ENCODE results near the gene TP73.

Gene TP73

DNA sequence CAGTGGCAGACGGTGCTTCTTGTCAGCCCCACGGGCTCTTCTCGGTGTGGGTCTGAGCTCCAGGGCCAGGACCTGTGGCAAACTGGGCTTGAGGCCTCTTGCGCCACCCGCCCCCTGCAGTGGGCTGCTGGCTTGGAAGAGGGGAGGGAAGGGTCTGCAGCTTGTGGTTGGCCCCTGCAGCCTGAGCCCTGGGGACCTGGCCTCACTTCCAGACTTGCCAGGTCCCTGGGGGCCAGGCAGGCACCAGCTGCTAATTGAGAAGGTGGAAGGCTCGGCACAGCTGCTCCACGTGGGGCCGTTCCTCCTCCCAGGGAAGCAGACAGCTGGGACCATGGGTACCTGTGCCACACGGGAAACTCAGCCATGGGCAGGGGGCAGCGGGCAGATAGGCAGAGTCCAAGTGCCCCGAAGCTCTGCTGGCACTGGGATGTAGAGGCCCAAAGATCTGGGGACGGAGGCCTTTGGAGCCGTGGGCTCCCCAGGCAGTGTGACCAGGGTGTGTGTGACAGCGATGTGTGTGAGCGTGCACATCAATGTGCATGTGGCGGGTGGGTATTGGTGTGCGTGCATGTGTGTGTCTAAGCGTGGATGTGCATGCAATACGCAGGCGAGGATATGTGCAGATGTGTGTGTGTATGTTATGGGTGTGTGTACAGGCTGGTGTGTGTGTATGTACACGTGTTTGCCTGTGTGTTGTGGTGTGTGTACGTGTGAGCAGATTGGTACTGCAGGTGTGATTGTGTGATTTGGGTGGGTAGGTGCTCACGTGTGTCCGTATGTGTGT is 39.3 kb downstream of the TP73 start:
- DNase-seq = peak in 1 of 2 experiments; percentile 25

DNA sequence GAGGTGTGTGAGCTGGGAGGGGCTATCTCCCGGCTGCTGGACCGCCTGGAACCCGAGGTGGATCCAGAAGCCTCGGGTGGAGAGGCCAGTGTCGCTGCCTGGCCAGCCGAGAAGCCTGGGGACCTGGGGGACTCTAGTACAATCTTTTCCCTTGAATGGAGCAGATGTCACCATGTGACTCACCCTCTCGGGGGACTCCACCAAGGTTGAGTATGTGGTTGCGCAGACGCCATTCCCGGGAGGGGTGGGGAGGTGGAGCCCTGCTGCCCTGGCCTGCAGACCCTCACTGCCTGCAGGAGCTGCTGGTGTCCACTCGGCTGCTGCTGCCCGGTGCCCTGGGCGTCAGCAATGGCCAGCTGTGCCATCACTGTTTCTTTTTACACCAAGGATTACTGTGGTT is 40.3 kb downstream of the TP73 start:
- DNase-seq = no peak

DNA sequence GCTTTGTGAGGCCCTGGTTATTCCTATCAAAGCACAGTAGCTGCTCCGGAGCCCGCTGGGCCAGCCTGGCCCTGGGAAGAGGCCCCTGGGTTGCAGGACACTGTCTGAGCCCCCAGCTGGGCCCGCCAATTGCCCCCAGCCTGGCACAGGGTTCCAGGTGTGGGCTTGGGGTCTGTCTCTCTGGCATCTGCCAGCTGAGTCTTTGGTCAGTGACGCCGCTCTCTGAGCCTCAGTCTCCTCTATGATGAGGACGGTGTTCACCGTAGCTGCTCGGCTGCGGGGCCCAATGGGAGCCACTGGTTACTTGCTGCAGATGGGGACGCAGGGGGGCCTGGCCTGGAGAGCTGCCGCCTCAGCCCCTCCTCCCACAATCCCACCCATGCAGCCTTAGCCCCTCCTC is 41.0 kb downstream of the TP73 start:
- no peak for DNase-seq

DNA sequence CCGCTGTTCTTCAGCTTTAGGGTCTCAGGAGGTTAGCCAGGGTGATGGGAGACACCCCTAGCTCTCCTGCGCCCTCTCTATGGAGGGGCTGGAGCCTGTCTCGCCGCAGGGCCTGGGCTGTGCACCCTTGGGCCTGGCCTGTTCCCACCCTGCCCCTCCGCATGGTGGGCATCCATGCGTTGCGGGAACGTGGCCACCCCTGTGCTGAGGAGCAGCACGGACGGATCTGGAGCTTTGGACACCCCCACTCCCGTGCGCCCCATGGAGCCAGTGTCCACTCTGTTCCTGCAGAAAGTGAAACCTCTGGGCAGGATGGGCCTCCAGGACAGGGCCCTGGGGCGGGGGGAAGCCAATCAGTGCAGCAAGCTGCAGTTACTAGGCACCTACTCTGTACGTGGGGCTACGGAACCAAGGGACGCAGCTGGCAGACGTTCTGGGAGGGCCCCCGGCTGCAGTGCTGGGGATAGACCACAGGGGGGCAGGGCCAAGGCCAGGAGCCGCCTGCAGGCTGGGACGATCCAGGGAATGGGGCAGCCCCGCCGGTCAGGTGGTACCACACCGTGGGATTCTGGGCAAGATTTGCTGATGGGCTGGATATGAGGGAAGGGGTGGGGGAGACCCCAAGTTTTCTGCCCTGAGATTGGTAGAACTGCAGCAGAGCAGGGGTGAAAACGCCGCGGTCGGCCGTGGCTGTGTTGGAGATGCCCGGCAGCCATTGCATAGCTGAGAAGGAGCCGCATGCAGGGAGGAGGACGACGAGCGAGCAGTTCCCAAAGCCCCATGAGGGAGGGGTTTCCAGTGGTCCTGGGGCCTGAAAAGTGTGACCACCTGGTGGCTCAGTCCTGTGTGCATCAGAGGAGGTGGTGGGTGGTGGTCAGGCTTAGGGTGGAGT is 43.3 kb downstream of the TP73 start:
- DNase-seq = no peak

DNA sequence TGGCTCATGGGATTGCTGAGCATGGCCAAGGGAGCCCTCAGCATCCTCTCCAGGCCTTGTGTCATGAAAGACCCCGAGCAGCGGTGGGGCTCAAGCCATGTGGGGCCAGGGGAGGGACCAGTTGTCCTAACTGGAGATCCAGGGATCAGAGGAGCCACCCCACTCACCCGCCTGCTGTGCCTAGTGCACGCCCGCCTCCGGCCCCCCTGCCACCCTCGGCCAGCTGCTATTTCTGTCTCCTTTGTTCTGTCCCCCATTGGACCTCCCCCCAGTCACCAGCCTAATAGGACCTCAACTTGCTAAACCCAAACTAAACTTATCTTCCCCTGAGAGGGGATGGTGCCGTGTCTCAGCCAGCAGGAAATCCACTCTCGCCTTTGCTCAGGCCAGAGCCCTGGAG is 44.4 kb downstream of the TP73 start:
- no peak for DNase-seq

DNA sequence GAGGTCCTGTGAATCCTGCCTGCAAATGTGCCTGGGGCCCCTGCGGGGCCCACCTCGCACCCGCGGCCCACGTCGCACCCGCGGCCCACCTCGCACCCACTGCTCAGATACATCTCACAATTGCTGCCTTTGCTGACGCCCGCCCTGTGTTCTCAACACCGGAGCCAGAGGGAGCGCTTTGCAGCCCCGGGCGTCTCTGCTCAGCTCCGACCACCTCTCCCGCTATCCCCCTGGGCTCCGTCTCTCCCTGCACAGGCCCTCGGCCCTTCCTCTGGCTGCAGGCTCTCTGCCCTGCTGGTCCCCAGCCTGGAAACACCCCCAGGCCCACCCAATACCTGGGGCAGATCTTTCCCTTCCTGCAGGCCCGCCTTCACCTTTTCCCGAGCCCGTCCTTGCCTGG is 44.8 kb downstream of the TP73 start:
- no peak for DNase-seq

DNA sequence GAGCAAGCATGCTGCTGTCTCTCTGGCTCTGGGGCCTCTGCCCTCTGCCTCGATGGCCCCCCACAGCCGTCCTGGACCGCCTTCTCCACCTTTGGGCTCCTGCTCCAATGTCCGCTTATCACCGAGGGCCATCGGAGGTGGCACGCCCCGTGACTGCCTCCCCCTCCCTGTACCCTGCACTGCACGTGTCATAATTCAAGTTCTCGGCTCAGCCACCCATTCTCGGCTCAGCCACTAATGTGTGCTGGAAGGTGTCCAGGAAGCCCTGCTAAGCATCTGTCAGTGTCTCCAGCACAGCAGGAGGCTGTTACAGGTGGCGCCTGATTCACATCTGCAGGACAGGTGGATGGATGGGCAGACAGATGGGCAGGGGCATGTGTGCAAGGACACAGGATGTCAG is 45.5 kb downstream of the TP73 start:
- peak; percentile 75 to 78 for DNase-seq

DNA sequence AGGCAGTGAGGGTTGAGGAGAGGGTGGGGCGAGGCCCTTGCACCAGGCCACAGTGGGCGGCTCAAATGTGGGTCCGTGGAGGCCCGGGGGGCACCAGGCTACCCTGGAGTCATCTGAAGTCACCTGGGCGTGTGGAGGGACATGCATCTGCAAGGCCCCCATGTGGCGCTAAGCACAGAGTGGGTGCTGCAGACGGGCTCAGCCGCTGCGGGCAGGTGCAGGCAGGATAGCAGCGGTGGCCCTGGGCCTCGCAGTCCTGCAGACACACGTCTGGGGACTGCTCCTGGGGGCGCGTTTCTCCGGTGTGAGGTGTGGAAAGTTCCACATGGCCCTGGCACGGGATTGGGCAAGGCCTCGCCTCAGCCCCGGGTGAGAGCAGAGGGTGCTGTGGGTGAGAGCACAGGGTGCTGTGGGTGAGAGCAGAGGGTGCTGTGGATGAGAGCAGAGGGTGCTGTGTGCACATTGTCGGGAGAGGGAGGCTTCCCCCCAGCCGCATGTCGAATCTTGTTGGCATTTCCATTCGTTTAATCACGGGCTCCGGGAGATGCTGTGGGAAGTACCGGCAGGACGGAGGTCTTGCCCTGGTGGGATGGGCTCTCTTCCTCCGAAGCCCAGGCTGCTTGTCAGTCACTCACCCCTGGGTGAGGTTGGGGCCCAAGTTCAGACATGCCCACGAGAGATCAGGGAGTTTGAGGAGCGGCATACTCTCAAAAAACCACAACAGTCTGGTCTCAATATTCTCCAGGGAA is 46.5 kb downstream of the TP73 start:
- no peak for DNase-seq

DNA sequence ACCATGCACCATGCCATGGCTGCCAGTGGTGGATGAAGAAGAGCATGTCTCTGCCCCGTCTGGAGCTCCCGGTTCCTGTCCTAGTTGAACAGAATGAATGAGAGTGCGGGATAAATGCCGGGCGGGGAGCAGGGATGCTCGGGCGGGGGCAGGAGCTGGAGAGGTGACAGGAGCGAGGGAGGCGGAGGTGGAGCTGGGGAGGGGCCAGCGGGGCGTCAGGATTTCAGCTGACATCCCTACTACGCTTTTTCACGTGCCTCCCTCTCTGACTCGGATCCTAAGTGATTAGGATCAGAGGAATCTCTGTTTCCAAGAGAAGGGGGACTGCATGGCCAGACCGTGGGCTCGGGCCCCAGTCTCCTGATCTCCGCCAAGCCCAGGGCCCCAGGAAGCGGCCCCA is 47.3 kb downstream of the TP73 start:
- DNase-seq = no peak

DNA sequence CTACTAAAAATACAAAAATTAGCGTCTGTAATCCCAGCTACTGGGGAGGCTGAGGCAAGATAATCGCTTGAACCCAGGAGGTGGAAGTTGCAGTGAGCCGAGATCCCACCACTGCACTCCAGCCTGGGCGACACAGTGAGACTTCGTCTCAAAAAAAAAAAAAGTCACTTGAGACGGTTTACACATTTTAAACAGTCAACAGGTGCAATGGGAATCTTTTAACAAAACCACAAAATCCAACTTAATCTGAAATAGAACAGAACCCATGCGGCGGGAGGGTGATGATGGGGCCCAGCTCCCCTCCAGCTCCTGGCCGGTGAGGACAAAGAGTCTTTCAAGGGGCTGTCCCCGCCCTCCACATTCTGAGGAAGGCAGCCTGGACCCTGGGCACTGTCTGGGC is 48.3 kb downstream of the TP73 start:
- DNase-seq = no peak

DNA sequence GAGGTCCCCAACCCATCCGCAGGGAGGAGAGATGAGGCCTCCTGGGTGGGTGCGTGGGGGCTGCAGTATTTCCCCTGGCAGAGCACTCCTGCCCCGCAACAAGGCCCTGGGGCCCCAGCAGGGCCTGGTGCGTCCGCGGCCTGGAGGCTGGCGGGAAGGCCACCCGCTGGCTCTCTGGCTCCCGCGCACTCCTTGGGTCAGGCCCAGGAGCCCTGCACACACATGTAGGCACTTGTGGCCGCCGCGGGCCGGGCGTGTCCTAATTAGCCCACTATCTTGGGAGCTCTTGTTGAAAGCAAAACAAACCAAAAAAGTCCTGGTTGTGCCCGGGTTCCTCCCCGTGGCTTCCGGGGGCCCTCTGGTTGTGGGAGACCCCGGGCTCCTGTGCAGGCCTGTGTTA is 50.2 kb downstream of the TP73 start:
- no peak for DNase-seq

DNA sequence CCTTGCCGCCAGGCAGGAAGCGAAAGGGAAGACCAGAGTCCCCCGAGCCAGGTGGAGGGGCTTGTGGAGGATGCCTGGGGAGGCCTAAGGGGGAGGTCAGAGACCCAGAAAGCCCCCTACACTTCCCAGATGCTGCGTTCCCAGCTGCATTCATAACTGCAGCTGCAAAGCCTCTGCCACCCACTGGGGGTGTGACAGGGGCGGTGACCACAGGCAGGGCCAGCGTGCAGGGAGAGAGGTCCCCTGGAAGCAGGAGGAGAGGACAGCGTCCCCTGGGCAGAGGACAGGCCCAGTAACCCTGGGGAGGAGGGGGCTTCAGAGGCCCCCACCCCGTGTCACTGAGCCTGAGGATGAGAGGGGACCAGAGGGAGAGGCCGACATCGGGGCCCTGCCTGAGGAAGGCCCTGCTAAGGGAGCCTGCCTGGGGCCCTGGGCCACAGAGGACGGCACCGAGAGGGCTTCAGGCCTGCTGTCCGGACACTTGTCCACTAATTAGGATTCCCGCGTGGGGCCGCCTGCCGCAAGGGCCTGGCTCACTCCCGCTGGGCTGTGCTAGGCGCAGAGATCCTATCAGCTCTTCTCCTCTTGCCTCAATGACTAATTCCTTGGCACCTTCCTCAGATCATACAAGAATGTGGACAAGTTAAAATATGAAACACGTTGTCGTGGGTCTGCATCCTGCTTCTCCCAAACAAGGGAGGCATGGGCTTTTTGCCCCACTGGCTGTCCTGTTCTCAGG is 50.8 kb downstream of the TP73 start:
- DNase-seq = no peak

DNA sequence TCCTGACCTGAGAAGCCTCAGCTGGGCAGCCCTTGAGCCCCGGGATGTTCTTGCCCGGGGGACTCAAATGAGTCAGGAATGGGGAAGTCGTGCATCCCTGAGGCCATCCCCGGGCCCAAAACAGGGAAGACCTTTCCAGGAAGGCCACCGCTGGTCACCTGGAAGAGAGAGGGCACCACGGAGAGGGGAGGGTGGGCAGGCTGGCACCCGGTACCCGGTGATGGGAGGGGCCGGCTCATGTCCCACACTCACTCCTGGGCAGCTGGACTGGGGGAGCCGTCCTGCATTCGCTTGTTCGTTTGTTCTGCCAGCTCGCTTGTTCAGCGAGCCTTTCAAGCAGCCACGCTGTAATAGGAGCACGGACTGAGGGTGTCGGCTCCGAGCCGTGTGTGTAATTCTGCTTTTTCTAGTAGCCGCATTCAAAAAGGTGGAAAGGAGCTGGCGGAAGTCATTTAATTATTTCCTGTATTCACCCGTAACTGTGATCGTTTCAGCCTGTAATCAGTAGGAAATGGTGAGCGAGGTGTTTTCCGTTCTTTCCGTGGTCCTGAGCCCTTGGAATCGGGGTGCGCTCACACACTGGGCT is 51.6 kb downstream of the TP73 start:
- no peak for DNase-seq

DNA sequence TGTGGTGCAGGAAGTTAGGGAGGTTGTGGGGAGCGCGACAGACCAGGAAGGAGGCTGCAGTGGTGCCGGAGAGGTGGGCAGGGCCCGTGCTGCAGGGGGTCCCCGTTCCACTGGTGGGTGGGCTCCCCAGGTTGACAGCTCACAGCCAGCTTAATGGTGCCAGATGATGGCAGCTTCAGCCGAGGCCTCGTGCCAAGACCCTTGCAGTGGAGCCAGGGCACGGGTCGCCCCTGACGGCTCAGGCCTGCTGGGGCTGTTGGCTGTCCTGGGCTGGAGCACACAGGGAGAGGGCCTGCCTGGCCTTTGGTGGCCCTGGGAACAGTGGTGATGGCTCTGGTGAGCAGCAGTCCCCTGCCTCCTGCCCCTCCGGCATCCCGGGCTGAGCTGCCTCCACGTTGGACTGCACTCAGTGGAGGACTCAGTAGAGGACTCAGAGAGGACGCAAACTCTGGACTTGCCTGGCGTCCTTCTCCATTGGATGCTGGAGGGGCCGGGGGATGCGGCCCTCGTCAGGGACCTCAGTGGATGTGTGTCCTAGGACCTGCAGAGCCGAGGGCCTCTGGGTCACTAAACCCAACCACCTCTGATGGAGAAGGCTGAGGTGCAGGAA is 53.1 kb downstream of the TP73 start:
- no peak for DNase-seq

DNA sequence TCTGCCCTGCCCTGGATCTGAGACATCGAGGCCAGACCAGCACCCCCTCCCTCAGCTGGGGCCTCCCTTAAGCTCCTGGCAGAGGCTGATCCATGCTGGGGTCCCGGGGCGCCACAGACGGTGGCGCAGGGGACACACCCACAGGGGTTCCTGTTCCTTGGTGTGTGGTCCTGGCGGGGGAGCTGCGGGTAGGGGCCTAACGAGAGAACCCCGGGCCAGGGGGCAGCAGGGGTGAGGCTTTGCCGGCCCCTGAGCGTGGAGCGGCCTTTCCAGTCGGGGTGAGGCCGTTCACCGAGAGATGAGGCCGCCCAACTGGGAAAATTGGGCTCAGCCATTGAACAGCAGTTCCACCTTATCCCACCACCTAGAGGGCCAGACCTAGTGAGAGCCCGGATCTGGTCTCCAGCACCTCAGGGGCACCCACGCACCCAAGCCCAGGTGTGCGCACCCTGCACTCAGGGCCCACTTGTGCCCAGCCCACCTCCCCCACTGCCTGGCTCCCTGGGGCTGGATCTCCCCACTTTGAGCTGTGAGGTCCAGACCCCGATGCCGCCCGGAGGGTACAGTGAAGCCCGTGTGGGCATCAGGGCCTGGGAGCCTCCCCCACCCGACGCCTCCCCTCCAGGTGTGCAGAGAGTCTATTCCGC is 54.5 kb downstream of the TP73 start:
- no peak for DNase-seq

DNA sequence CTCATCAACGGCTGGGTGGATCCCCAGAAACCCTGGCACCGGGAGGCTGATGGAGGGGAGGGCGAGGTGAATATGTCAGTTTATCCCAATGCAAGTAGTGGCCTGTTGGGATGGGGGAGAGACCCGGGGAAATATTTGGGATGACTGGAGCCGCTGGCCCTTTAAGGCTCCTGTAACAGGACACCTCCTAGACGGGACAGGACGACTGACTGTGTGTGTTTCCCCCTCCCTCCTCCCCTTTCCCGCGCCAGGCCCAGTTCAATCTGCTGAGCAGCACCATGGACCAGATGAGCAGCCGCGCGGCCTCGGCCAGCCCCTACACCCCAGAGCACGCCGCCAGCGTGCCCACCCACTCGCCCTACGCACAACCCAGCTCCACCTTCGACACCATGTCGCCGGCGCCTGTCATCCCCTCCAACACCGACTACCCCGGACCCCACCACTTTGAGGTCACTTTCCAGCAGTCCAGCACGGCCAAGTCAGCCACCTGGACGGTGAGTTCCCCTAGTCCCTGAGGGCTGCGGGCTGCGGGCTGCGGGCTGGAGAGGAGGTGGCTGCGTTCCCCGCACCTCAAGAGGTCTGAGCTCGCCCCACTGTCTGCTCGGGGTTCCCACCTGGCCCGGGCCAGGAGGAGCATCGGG is 55.1 kb downstream of the TP73 start:
- DNase-seq = no peak

DNA sequence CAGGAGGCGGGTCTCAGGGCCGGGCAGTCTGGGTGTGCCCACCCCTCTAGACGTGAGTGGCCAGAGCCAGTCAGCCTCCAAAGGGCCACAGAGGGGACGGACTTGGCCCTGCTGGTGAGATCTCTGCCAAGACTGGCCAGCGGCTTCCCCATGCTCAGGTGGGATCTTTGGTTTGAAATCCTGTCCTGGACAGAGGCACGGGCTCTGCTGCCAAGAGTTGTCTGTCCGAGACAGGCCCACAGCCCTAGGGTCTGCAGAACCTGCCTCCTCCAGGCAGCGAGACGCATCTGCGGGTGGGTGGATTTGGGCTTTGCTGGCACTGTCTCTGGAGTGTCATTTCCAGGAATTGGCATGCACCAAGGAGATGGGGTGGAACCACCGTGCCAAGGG is 55.6 kb downstream of the TP73 start:
- DNase-seq = no peak

DNA sequence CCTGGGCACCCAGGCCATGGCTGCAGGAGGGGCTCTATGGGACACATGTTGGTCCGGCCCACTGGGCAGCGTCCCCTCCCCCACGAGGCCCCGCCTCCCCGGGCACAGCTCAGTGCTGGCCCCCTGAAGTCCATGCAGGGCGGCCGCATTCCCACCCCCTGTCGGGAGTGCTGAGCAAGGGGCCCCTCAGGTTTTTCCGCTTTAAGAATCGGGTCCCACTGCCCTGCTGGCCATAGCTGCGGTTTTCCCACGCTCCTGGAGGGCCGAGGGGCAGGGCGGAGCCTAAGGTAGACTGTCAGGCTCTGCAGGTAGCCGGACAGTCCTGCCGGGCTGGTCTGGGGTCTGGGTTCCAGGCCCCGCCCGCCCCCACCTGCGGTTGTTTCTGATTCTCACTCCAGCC is 56.5 kb downstream of the TP73 start:
- DNase-seq = no peak

DNA sequence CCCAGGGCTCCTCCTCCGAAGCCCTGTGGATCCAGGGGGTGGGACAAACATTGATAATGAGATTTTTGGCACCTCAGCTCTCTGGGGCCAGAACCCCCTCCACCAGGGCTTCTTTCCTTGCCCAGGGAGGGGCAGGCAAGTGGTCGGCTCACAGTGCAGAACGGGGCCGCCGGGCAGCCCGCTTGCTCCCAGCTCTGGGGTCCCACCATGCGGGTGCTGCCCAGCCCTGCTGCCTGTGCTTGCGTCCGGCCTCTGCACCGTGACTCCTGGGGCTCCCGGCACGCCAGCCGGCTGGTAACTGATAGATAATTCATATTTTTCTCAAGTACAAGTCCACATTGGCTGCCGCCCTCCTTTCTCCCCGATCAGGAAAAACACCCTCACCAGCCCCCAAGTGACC is 57.9 kb downstream of the TP73 start:
- DNase-seq = no peak

DNA sequence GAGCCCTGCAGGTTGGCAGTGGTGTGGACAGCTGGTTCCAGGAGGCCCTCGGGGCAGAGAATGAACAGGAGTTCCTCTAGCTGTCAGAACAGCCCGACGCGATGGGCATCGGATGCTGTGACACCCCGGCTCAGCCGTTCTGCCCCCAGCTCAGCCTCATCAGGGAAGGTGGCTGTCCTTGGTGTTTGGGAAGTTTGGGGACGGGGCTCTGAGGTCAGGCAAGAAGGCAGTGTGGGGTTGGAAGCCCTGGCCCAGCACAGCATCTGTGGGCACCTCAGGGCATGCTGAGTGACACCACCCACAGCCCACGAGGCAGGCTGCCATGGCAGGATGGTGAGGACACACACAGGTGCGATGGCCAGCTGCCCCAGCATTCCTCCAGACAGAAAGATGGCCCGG is 59.1 kb downstream of the TP73 start:
- no peak for DNase-seq

Data from NCI-H187 (cell line).